Activated CD4-positive, CD25-positive, alpha-beta regulatory T cell treated with anti-CD3 and anti-CD28 coated beads, Interleukin-2, amount 50 U/mL, for 24 hours (primary cell): ENCODE measurements around the gene PIGB.
"Not testable (repeated sequence)": the region's sequence is repeated elsewhere in the genome, so short reads cannot be mapped to it uniquely, and the experiment has no call there.

Experiments used
- ATAC-seq, 2 donors: fragments of 150-1000 bp; cut with Tn5 transposase; one replicate each; pipeline ENCODE4 v1.10.0; 2021; ENCODE audit warnings: mild to moderate bottlenecking in 1 of 2, moderate library complexity in 1 of 2

PIGB gene

GRCh38 chr15:55383687-55384086 is 64.7 kb downstream of the PIGB start:
- ATAC-seq: no peak

- no peak for ATAC-seq
Observed at GRCh38 chr15:55387027-55387426, 68.0 kb downstream of the PIGB start.

GRCh38 chr15:55389264-55389607 is 70.2 kb downstream of the PIGB start:
- peak; percentile 84 to 91 for ATAC-seq

- ATAC-seq: no peak
Observed at GRCh38 chr15:55394694-55395093, 75.7 kb downstream of the PIGB start.

GRCh38 chr15:55398243-55398642 is 79.2 kb downstream of the PIGB start:
- no peak for ATAC-seq

- ATAC-seq: not testable (repeated sequence)
Observed at GRCh38 chr15:55400050-55400449, 81.0 kb downstream of the PIGB start.

GRCh38 chr15:55401786-55402246 is 82.8 kb downstream of the PIGB start:
- ATAC-seq: no peak

GRCh38 chr15:55402707-55403106 is 83.7 kb downstream of the PIGB start:
- peak; percentile 78 to 85 for ATAC-seq

- ATAC-seq: no peak
Observed at GRCh38 chr15:55403531-55403930, 84.5 kb downstream of the PIGB start.
